Measurements from ENCODE around the gene MRPL21. TPM values are rescaled to one million over a fixed set of nuclear protein-coding genes. Genes with fewer than 3 reads are reported as not detected.

MRPL21 gene
- total and polyA plus RNA-seq, 9 of the 15 experiments (the other 6 are each of a cell fraction or from before 2014, with no cell fraction given), result 196 to 618 (median 232) TPM

GRCh38 chr11:68855205-68855981 lies 48.2 kb downstream of the MRPL21 start (continued):
- TF ChIP-seq ZNF518B (CRISPR knock-in tag; IDR thresholded peaks at IDR 0.05) (no peak), CHCHD3 (CRISPR knock-in tag; IDR thresholded peaks at IDR 0.05) (no peak), ZBTB11 (CRISPR knock-in tag; IDR thresholded peaks at IDR 0.05) (no peak), NCOA4 (IDR thresholded peaks at IDR 0.05; ENCODE audit: partially characterized antibody) (no peak)

All from K562 (cell line).